HEK293 (cell line): ENCODE results near the gene ULBP3.

ENCODE experiments used
- GLIS2 ChIP-seq: fragments of 450-650 bp; formaldehyde crosslinking; IDR thresholded peaks from 2 replicates; pipeline ENCODE4 v1.5.1; 2016; ENCODE audit warnings: missing biosample characterization, missing genetic modification characterization
- HOXA7 ChIP-seq: sonication (generic); formaldehyde crosslinking; IDR thresholded peaks from 2 replicates; pipeline ENCODE4 v1.8.1; 2022; ENCODE audit warnings: missing genetic modification reagents, borderline replicate concordance
- KLF1 ChIP-seq: fragments of 450-650 bp; formaldehyde crosslinking; IDR thresholded peaks from 2 replicates; pipeline ENCODE4 v1.5.1; 2016; ENCODE audit warnings: missing biosample characterization, missing genetic modification characterization
- KLF17 ChIP-seq: fragments of 450-650 bp; formaldehyde crosslinking; IDR thresholded peaks from 2 replicates; pipeline ENCODE4 v1.5.1; 2016; ENCODE audit warnings: missing biosample characterization, missing genetic modification characterization
- KLF9 ChIP-seq: fragments of 450-650 bp; formaldehyde crosslinking; IDR thresholded peaks from 2 replicates; pipeline ENCODE4 v1.5.1; 2016; ENCODE audit warnings: missing biosample characterization, missing genetic modification characterization, low read depth
- RBAK ChIP-seq: fragments of 450-650 bp; formaldehyde crosslinking; IDR thresholded peaks from 2 replicates; pipeline ENCODE4 v1.5.1; 2016; ENCODE audit warnings: missing biosample characterization, missing genetic modification characterization
- SETDB1 ChIP-seq: IDR thresholded peaks from one replicate; pipeline ENCODE4 v1.6.1; 2017; ENCODE audit warnings: mild to moderate bottlenecking, low read length, moderate library complexity, mixed read lengths; ENCODE audit not compliant: insufficient read length
- ZBTB10 ChIP-seq: fragments of 450-650 bp; formaldehyde crosslinking; IDR thresholded peaks from 2 replicates; pipeline ENCODE4 v1.5.1; 2016; ENCODE audit warnings: missing biosample characterization, missing genetic modification characterization
- ZNF112 ChIP-seq: fragments of 450-650 bp; formaldehyde crosslinking; IDR thresholded peaks from 2 replicates; pipeline ENCODE4 v1.5.0; 2017; ENCODE audit warnings: missing biosample characterization, missing genetic modification characterization
- ZNF211 ChIP-seq: fragments of 450-650 bp; formaldehyde crosslinking; IDR thresholded peaks from 2 replicates; pipeline ENCODE4 v1.5.1; 2016; ENCODE audit warnings: low read depth, missing biosample characterization, missing genetic modification characterization
- ZNF335 ChIP-seq: fragments of 450-650 bp; formaldehyde crosslinking; conservative IDR thresholded peaks from 2 replicates; pipeline ENCODE4 v1.5.1; 2016; ENCODE audit warnings: missing biosample characterization, missing genetic modification characterization
- ZNF350 ChIP-seq: fragments of 450-650 bp; formaldehyde crosslinking; IDR thresholded peaks from 2 replicates; pipeline ENCODE4 v1.5.0; 2017; ENCODE audit warnings: missing biosample characterization, mild to moderate bottlenecking, missing genetic modification characterization
- ZNF391 ChIP-seq: fragments of 450-650 bp; formaldehyde crosslinking; IDR thresholded peaks from 2 replicates; pipeline ENCODE4 v1.5.1; 2016; ENCODE audit warnings: low read depth, missing biosample characterization, missing genetic modification characterization, borderline replicate concordance
- ZNF426 ChIP-seq: fragments of 450-650 bp; formaldehyde crosslinking; IDR thresholded peaks from 2 replicates; pipeline ENCODE4 v1.5.1; 2017; ENCODE audit warnings: missing biosample characterization, missing genetic modification characterization, mild to moderate bottlenecking, inconsistent platforms, moderate library complexity
- ZNF549 ChIP-seq: fragments of 450-650 bp; IDR thresholded peaks from 2 replicates; pipeline ENCODE4 v1.5.1; 2018; ENCODE audit warnings: missing biosample characterization, missing genetic modification characterization, mild to moderate bottlenecking, inconsistent platforms, moderate library complexity
- ZNF561 ChIP-seq: fragments of 450-650 bp; IDR thresholded peaks from 2 replicates; pipeline ENCODE4 v1.5.1; 2018; ENCODE audit warnings: missing biosample characterization, missing genetic modification characterization, borderline replicate concordance
- ZNF600 ChIP-seq: fragments of 450-650 bp; formaldehyde crosslinking; IDR thresholded peaks from 2 replicates; pipeline ENCODE4 v1.5.1; 2016; ENCODE audit warnings: missing biosample characterization, missing genetic modification characterization
- ZNF629 ChIP-seq: fragments of 450-650 bp; formaldehyde crosslinking; IDR thresholded peaks from 2 replicates; pipeline ENCODE4 v1.5.1; 2017; ENCODE audit warnings: missing biosample characterization, missing genetic modification characterization
- ZNF776 ChIP-seq: fragments of 450-650 bp; formaldehyde crosslinking; IDR thresholded peaks from 2 replicates; pipeline ENCODE4 v1.5.0; 2017; ENCODE audit warnings: missing biosample characterization, missing genetic modification characterization, borderline replicate concordance
- ZSCAN16 ChIP-seq: fragments of 450-650 bp; formaldehyde crosslinking; IDR thresholded peaks from 2 replicates; pipeline ENCODE4 v1.5.1; 2016; ENCODE audit warnings: missing biosample characterization, missing genetic modification characterization
- TF ChIP-seq, protein P1 (sequence below): fragments of 450-650 bp; formaldehyde crosslinking; conservative IDR thresholded peaks from 2 replicates; pipeline ENCODE4 v1.5.1; 2016; ENCODE audit warnings: low read depth, missing biosample characterization, missing genetic modification characterization
- TF ChIP-seq, protein P2 (sequence below): fragments of 450-650 bp; formaldehyde crosslinking; IDR thresholded peaks from 2 replicates; pipeline ENCODE4 v1.5.1; 2016; ENCODE audit warnings: missing biosample characterization, missing genetic modification characterization
- TF ChIP-seq, protein P3 (sequence below): fragments of 450-650 bp; formaldehyde crosslinking; IDR thresholded peaks from 2 replicates; pipeline ENCODE4 v1.5.1; 2016; ENCODE audit warnings: missing biosample characterization, missing genetic modification characterization
- TF ChIP-seq, protein P4 (sequence below): fragments of 450-650 bp; formaldehyde crosslinking; IDR thresholded peaks from 2 replicates; pipeline ENCODE4 v1.5.1; 2016; ENCODE audit warnings: missing biosample characterization, missing genetic modification characterization

The ULBP3 gene

DNA sequence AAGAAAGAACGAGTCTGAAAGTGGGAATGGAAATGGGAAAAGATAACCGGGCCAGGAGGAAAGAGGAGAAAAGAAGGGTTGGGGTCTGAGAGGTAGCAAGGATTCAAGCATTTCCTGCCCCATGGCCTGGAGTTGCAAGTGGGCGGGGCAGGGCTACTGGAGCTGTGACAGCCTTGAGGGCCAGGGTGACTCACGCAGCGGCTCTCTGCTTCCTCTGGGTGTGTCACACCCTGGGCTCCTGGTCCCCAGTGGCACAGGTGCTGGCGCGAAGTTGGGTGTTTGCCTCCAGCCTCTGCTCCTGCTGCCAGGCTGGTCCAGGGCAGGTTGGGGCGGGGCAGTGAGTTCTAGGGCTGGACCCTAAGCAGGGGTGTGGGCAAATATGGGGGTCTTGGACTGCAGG is 3.3 kb upstream of the ULBP3 start (continued):
- TF ChIP-seq GLIS2 (tag by site-specific recombination) (peak; percentile 79), ZNF549 (tag by site-specific recombination) (no peak), KLF17 (tag by site-specific recombination) (peak; percentile 70; the same call in 1 of the 2 replicates), ZNF426 (tag by site-specific recombination) (no peak), ZNF776 (tag by site-specific recombination) (no peak), KLF1 (tag by site-specific recombination) (peak; percentile 86), HOXA7 (CRISPR knock-in tag) (no peak), ZNF211 (tag by site-specific recombination) (no peak), ZSCAN16 (tag by site-specific recombination) (no peak), ZNF112 (tag by site-specific recombination) (no peak), ZNF335 (tag by site-specific recombination) (no peak), ZNF391 (tag by site-specific recombination) (no peak), ZNF350 (tag by site-specific recombination) (no peak), ZNF629 (tag by site-specific recombination) (peak; percentile 16; the same call in 1 of the 2 replicates), ZNF561 (no peak), KLF9 (peak; percentile 93), SETDB1 (no peak), ZNF600 (peak; percentile 64), RBAK (tag by site-specific recombination) (no peak), ZBTB10 (tag by site-specific recombination) (peak; percentile 31; the same call in 1 of the 2 replicates)
- TF ChIP-seq, protein P1, sequence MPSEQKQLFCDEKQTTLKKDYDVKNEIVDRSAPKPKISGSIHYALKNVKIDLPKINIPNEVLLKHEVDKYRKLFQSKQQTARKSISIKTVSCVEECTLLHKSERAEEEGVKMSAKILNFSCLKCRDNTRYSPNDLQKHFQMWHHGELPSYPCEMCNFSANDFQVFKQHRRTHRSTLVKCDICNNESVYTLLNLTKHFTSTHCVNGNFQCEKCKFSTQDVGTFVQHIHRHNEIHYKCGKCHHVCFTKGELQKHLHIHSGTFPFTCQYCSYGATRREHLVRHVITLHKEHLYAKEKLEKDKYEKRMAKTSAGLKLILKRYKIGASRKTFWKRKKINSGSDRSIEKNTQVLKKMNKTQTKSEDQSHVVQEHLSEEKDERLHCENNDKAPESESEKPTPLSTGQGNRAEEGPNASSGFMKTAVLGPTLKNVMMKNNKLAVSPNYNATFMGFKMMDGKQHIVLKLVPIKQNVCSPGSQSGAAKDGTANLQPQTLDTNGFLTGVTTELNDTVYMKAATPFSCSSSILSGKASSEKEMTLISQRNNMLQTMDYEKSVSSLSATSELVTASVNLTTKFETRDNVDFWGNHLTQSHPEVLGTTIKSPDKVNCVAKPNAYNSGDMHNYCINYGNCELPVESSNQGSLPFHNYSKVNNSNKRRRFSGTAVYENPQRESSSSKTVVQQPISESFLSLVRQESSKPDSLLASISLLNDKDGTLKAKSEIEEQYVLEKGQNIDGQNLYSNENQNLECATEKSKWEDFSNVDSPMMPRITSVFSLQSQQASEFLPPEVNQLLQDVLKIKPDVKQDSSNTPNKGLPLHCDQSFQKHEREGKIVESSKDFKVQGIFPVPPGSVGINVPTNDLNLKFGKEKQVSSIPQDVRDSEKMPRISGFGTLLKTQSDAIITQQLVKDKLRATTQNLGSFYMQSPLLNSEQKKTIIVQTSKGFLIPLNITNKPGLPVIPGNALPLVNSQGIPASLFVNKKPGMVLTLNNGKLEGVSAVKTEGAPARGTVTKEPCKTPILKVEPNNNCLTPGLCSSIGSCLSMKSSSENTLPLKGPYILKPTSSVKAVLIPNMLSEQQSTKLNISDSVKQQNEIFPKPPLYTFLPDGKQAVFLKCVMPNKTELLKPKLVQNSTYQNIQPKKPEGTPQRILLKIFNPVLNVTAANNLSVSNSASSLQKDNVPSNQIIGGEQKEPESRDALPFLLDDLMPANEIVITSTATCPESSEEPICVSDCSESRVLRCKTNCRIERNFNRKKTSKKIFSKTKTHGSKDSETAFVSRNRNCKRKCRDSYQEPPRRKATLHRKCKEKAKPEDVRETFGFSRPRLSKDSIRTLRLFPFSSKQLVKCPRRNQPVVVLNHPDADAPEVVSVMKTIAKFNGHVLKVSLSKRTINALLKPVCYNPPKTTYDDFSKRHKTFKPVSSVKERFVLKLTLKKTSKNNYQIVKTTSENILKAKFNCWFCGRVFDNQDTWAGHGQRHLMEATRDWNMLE (tag by site-specific recombination), result no peak
- TF ChIP-seq, protein P2, sequence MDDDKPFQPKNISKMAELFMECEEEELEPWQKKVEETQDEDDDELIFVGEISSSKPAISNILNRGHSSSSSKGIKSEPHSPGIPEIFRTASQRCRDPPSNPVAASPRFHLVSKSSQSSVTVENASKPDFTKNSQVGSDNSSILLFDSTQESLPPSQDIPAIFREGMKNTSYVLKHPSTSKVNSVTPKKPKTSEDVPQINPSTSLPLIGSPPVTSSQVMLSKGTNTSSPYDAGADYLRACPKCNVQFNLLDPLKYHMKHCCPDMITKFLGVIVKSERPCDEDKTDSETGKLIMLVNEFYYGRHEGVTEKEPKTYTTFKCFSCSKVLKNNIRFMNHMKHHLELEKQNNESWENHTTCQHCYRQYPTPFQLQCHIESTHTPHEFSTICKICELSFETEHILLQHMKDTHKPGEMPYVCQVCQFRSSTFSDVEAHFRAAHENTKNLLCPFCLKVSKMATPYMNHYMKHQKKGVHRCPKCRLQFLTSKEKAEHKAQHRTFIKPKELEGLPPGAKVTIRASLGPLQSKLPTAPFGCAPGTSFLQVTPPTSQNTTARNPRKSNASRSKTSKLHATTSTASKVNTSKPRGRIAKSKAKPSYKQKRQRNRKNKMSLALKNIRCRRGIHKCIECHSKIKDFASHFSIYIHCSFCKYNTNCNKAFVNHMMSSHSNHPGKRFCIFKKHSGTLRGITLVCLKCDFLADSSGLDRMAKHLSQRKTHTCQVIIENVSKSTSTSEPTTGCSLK (tag by site-specific recombination), result no peak
- TF ChIP-seq, protein P3, sequence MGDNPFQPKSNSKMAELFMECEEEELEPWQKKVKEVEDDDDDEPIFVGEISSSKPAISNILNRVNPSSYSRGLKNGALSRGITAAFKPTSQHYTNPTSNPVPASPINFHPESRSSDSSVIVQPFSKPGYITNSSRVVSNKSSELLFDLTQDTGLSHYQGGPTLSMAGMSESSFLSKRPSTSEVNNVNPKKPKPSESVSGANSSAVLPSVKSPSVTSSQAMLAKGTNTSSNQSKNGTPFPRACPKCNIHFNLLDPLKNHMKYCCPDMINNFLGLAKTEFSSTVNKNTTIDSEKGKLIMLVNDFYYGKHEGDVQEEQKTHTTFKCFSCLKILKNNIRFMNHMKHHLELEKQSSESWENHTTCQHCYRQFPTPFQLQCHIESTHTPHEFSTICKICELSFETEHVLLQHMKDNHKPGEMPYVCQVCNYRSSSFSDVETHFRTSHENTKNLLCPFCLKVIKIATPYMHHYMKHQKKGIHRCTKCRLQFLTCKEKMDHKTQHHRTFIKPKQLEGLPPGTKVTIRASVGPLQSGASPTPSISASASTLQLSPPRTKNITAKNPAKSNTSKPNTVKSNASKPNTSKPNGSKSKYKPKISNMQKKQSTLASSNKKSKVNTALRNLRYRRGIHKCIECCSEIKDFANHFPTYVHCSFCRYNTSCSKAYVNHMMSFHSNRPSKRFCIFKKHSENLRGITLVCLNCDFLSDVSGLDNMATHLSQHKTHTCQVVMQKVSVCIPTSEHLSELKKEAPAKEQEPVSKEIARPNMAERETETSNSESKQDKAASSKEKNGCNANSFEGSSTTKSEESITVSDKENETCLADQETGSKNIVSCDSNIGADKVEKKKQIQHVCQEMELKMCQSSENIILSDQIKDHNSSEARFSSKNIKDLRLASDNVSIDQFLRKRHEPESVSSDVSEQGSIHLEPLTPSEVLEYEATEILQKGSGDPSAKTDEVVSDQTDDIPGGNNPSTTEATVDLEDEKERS (tag by site-specific recombination), result no peak
- TF ChIP-seq, protein P4, sequence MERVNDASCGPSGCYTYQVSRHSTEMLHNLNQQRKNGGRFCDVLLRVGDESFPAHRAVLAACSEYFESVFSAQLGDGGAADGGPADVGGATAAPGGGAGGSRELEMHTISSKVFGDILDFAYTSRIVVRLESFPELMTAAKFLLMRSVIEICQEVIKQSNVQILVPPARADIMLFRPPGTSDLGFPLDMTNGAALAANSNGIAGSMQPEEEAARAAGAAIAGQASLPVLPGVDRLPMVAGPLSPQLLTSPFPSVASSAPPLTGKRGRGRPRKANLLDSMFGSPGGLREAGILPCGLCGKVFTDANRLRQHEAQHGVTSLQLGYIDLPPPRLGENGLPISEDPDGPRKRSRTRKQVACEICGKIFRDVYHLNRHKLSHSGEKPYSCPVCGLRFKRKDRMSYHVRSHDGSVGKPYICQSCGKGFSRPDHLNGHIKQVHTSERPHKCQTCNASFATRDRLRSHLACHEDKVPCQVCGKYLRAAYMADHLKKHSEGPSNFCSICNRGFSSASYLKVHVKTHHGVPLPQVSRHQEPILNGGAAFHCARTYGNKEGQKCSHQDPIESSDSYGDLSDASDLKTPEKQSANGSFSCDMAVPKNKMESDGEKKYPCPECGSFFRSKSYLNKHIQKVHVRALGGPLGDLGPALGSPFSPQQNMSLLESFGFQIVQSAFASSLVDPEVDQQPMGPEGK, result peak; percentile 45
